ENCODE data around the gene GNG12.
A peak's percentile ranks its signal among the peaks of the same experiment; 100 is the strongest.

GNG12 gene

DNA sequence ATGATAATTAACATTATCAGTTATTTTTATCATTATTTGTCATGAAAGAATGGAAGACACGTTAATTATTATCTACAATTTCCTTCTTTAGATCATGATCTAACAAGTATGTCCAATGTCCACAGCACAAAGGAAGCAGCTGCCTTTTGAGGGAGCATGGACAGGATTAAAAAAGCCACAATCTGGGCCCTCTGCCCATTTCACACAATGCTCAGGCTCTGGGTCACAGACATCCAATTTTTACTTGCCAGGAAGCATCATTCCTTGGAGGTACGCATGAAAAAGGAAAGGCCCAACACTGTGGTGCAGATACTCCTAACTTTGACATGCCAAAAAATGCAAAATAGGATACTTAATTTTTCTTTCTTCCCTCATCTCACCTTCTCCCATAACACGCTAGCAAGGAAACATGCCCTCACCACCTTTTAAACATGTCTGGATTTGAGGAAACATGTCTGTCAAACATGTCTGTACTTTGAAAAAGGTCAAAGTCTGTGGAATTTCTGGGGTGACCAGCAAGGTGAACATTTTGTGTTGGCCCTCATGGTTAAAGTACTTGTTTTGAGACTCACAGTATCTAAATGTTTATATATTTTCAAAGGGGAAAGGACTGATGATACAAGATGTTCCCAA is 108.2 kb downstream of the GNG12 start:
- TF ChIP-seq POLR2A (IDR thresholded peaks at IDR 0.05; ENCODE audit: low read depth, low read length) = no peak
- DNase-seq (ENCODE audit: insufficient read length, low spot score) = no peak
- FAIRE-seq = peak; percentile 96

DNA sequence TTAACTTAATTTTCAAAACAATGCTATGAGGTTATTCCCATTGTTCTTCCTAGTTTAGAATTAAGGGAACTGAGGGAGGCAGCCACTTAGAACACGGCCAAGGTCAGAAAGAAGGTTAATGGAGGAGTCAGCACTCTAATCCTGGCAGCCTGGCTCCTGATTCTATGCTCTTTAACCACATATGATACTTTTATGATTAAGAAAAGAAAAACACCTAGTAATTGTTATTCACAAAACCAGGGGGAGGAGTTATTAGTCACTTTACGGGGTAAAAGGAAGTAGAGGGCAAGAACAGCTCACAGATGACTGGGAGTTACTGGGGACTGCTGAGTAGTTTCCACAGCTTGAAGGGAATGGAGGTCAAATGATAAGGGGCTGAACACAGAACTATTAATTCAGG is 109.6 kb downstream of the GNG12 start:
- peak; percentile 88 for FAIRE-seq
- no peak for DNase-seq (ENCODE audit: insufficient read length, low spot score)

DNA sequence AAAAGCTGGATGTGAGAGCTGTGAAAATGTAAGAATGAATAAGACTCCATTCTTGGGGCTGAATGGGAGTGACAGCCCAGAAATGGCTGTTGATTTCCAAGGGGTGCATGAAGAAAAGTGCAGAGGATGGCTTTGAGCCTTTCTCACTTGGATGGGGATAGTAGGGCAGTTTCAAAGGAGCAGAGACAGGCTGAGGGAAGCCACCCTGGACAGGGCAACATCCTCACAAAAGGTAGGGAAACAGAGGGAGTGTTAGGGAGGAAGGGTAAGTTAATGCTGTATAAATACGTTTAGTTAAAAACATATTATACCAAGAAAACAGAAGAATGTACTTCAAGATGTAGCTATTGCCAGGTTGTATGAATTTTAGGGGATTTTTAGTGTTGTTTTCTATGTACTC is 110.1 kb downstream of the GNG12 start:
- no peak for FAIRE-seq
- TF ChIP-seq POLR2A (IDR thresholded peaks at IDR 0.05; ENCODE audit: low read depth, low read length) = no peak
- DNase-seq (ENCODE audit: insufficient read length, low spot score) = no peak

More for the DNA sequence above, 109.6 kb downstream of the GNG12 start:
- no peak for TF ChIP-seq POLR2A (IDR thresholded peaks at IDR 0.05; ENCODE audit: low read depth, low read length)

DNA sequence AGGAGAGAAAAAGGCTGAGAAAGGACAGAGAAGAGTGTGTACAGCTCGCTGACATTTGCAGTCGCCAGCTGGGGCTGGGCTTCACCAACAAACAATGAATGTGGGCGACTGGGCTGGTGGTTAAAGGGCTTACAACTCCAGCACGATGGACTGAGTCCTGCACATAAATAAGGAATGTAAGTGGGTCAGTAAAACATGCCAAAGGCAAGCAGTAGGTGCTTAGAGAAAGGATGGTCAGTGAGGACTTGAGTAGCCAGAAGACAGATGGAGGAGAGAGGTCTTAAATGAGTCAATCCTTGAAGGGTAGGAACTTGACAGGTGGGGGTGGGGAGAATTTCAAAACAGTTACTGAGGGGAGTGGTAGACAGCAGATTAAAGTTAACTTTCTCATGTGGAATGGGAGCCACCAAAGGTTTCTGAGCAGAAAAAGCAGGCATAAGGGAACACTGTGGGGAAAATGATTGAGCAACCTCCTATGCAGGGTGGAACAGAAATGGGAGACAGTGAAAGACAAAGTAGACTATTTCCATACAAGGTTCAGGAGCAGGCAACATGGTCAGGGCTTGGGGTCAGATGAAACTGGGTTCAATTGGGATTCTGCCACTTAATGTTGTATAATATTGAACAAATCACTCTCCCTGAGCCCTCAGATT is 110.8 kb downstream of the GNG12 start:
- FAIRE-seq (no peak), DNase-seq (ENCODE audit: insufficient read length, low spot score) (no peak)
- TF ChIP-seq POLR2A (IDR thresholded peaks at IDR 0.05; ENCODE audit: low read depth, low read length) = no peak

DNA sequence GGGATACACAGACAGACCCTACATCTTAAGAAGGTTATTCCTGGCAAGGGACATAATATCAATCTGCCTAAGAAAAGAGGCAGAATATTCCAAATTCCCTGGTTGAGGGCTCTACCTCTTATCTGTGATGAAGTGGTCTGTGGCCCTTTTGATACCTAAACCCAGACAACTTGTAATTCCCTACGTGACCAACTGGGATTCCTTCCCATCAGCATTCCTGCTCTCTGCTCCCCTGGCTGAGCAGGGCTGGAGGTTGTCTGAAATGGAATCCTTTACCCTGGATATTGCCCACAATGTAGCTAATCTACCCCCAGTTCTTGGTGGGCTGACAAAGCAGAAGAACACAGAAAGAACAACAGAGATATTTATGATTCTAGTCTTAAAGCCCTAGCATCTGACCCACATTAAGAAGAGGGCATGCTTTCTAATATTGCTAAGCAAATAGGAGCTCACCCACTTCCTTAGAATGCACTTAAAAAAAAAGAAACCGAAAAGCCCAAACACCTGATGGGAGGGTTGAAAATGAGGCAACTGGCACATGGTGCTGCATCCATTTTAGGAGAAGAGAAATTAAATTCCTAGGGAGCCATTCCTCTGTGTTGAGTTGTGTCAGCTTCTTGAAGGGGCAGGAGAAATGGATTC is 111.5 kb downstream of the GNG12 start:
- no peak for TF ChIP-seq POLR2A (IDR thresholded peaks at IDR 0.05; ENCODE audit: low read depth, low read length)
- FAIRE-seq = no peak
- no peak for DNase-seq (ENCODE audit: insufficient read length, low spot score)

DNA sequence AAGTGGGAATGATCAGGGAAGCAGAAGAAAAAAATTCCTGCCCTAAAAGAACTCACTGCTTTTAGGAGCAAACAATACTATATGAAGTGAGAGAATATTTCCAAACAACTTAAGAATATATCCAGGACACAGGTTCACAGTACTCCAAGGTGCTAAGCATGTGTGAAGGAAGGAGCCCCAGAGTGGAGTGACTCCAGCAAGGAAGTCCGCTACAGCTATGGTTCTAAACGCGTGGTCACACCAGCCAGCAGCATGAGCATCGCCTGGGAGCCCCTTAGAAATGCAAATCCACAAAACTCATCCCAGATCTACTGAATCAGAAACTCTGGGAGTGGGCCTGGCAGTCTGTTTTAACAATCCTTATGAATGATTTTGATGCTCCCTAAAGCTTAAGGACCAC is 112.2 kb downstream of the GNG12 start:
- no peak for DNase-seq (ENCODE audit: insufficient read length, low spot score)
- no peak for TF ChIP-seq POLR2A (IDR thresholded peaks at IDR 0.05; ENCODE audit: low read depth, low read length)
- no peak for FAIRE-seq

DNA sequence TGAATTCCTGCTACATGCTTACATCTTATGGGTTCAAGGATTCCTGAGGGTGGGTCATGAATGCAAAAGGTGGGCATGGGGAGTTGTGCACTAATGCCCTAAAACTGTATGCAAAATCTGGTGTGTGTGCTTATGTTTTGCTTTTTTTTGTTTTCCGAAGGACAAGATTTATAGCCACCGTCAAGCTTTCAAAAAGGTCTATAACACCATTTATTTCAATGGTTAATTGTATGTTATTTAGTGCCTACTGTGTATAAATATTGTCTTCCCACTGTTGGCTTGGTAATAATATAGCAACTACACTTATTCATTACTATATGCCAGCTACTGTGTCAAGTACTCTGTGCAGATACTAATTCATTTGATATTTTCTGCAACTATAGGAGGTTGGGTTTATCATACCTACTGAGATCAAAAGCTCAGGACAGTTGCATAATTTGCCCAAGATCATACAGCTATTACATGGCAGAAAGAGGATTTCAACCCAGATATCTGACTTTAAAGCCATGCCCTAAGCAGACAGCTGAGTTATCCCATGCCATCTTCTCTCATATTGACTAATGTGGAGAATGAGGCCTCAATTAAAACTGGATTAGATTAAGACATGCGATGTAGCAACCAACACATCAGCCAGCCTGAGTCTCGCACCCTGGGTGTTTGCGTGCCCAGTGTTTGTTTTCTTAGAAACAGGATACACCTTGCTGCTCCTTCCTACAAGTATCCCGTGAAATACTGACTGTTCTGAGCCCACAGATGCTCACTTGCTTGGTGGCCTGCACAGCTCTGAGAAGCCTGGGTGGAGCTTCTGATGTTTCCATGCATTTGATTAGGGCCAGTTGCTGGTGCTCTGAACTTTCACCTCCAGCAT is 113.7 kb downstream of the GNG12 start:
- DNase-seq (ENCODE audit: insufficient read length, low spot score) = no peak
- no peak for FAIRE-seq
- TF ChIP-seq POLR2A (IDR thresholded peaks at IDR 0.05; ENCODE audit: low read depth, low read length) = no peak

DNA sequence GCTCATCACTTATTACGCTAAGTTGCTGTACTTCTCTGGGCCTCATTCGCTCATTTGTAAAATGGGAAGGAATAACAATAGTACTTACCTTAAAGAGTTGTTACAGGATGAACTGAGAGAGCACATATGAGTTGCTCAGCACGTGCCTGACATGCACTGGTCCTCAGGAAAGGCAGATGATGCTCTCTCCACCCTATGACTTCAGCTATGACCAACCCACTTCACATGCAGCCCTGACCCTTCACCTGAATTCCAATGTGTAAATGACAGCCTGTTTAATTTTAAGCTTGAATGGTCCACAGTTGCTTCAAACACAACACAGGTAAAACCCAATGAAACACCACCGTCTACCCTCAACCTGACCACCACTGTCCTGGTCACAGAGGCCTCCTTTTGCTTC is 115.4 kb downstream of the GNG12 start:
- DNase-seq (ENCODE audit: insufficient read length, low spot score) (no peak), FAIRE-seq (no peak)
- TF ChIP-seq POLR2A (IDR thresholded peaks at IDR 0.05; ENCODE audit: low read depth, low read length) = no peak

DNA sequence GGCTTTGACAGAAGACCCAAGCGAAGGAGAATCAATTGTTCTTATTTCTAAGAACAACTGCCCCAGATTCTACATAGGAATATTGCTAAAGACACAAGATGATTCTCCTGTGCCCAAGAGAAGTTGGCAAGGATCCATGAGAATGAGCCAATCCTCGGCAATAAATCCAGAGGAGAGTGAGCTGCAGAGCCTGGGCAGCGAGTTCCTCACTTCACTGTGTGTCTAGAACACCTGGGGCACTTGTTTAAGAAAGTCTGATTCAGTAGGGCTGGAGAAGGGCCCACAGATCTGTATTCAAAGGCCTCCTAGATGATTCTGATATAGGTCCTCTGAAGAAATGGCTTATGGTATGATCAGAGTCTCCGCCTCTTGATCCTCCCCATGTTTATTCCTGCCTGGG is 116.5 kb downstream of the GNG12 start:
- DNase-seq (ENCODE audit: insufficient read length, low spot score) = no peak
- no peak for TF ChIP-seq POLR2A (IDR thresholded peaks at IDR 0.05; ENCODE audit: low read depth, low read length)
- peak; percentile 81 for FAIRE-seq

DNA sequence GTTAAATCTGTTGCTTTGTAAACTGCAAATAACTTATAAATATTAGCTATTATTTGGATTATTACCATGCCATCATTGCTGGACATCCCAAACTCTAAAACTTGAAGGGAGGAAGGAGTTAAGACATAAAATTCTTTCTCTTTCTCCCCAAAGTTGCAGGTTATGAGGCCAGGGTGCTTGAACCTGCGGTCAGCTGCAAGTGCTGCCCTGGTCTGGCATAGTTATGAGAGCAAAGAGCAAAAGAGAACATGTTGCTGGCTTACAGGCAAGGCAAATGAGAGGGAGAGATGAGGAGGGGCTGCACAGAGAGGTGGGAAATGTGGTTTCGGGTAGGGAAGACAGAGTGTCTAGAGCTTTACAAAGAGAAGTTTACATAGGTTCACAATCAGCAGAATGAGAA is 117.4 kb downstream of the GNG12 start:
- FAIRE-seq (no peak), DNase-seq (ENCODE audit: insufficient read length, low spot score) (no peak)
- no peak for TF ChIP-seq POLR2A (IDR thresholded peaks at IDR 0.05; ENCODE audit: low read depth, low read length)

DNA sequence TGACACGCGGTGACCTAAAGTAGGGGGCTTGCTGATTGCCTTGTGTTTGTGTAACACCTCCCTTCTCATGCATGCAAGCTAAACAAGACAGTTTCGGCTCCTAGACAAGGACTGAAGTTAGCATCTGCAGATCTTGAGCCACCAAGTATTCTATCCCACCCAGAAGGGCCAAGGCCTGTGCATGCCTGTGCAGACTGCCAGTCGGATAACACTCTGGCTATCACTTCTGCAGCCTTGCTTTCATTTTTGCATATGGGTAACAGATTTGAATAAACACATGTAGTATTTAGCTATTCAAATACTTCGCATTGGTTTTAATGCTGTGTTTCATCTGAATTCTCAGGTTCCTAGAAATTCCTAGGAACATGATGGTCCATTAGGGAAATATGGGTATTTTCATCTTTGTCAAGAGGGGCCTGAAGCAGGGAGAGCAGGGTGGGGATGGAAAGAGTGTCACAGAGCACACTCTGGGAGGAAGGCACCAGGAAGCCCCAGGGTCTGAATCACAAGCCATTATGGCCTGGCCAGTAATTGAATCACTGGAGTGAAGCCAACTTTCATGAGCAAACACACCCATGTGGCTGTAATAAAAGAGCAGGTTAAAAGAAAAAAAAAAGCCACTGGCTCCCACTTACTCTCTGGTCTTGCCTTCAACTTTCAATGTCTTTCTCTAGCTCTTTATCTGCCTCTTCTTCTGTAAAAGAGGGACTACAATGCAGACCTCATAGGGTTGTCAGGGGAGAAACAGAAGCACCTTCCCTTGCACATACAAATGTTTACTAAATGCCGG is 120.0 kb downstream of the GNG12 start:
- DNase-seq (ENCODE audit: insufficient read length, low spot score) (no peak), FAIRE-seq (no peak)
- no peak for TF ChIP-seq POLR2A (IDR thresholded peaks at IDR 0.05; ENCODE audit: low read depth, low read length)

DNA sequence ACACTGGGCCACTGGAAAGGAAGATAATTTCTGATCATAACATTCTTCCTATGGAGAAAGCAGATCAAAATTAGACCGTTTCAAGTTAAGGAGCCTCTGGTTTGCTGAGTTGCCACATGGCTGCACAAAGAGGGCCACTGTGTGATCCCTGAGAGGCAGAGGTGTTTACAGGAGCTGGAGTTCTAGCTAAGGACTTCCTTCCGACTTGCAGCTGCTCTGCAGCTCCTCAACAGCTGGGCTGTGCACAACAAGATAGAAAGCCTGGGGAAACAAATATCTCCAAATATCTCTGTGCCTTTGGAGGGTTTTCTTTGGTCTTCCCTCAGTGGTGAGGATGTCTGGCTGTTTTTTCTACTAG is 121.4 kb downstream of the GNG12 start:
- FAIRE-seq (no peak), DNase-seq (ENCODE audit: insufficient read length, low spot score) (no peak)
- TF ChIP-seq POLR2A (IDR thresholded peaks at IDR 0.05; ENCODE audit: low read depth, low read length) = no peak

DNA sequence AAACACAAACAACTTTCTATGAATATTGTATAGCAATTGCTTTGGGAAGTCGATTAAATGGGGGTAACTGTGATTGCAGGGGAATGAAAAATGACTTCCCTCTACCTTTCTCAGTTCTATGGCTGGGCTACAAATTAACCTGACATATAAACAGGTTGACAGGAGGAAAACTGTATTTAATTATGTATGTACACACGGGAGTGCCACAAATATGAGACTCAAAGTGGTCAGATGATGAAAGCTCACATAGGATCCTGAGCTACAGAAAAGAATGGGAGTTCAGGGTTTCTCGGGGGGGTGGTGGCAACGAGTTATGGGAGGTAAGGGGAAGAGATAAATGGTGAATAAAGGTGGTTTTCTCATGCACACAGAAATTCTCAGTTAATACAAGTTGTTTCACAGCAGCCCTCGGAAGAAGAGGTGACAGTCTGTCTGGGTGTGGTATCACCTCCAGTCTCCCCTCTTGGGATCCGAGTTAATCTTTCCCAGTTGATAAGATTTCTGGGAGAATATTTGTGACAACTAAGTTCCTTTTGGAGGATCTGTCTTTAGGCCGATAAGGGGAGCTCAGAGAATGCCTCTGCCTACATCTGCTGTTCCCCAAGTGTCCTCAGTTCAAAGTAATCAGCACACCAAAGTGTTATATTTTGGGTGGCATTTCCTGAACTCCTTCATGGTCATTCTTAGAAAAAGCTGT is 122.0 kb downstream of the GNG12 start:
- no peak for DNase-seq (ENCODE audit: insufficient read length, low spot score)
- TF ChIP-seq POLR2A (IDR thresholded peaks at IDR 0.05; ENCODE audit: low read depth, low read length) = no peak
- no peak for FAIRE-seq
